Right atrium auricular region (tissue), 2 donors: Measurements from ENCODE around the gene COQ10A. TPM values are rescaled to one million over a fixed set of nuclear protein-coding genes. Genes with fewer than 3 reads are reported as not detected.
A peak's percentile ranks its signal among the peaks of the same experiment; 100 is the strongest.

Experiments used
- DNase-seq: peaks from one replicate; pipeline ENCODE4 v3.0.0-alpha.2; 2019; ENCODE audit warnings: low spot score
- H3K27ac ChIP-seq, 2 donors: fragments of 200-600 bp; sonication (generic); 1 replicate in 1 of 2; 2 replicates in 1 of 2; pipeline ENCODE4 v1.5.1; 2016 to 2019
- H3K27me3 ChIP-seq, 2 donors: fragments of 200-600 bp; sonication (generic); one replicate each; pipeline versions ENCODE4 v1.5.1 to v1.6.0; 2017 to 2019
- H3K36me3 ChIP-seq: fragments of 200-600 bp; sonication (generic); one replicate; pipeline ENCODE4 v1.5.1; 2016
- H3K4me1 ChIP-seq, 2 donors: fragments of 200-600 bp; sonication (generic); one replicate each; pipeline versions ENCODE4 v1.5.1 to v1.6.0; 2017 to 2019
- H3K4me3 ChIP-seq, 2 donors: fragments of 200-600 bp; sonication (generic); 1 replicate in 1 of 2; 2 replicates in 1 of 2; pipeline ENCODE4 v1.5.1; 2017 to 2019; ENCODE audit warnings: mild to moderate bottlenecking in 1 of 2, moderate library complexity in 1 of 2
- H3K9me3 ChIP-seq, 2 donors: fragments of 200-600 bp; sonication (generic); one replicate each; pipeline ENCODE4 v1.5.1; 2019
- CTCF ChIP-seq, 2 donors: fragments of 200-600 bp; sonication (generic); IDR thresholded peaks; one replicate each; pipeline ENCODE4 v1.5.1; 2019; ENCODE audit warnings: antibody characterized with exemption in 2 of 2
- total RNA-seq, 2 donors: library from RNA; depleted of rRNA; stranded (reverse); fragments of >200 nt; gene quantifications; one replicate each; pipeline ENCODE4 v1.1.0, GENCODE V29; 2016

Gene COQ10A
- total RNA-seq, 2 donors from 2014 or later = 68.5 to 149 TPM

DNA sequence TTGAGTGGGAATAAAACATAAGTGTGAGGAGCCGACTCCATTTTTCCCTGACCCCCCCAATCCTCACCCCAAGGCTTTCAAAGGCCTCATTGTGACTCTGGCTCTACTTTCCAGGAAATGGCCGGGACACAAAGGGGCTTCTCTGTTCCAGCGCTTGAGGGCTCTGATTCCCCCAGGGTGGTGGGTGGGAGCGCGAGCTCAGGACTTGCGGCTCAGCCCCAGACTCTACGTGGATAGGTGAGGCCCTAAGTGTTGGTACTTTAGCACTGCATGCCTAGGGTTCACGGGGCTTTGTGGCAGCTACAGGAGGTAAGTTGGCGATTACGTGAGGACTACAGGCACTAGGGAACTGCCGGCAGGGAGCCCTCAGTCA, 48.5 kb downstream of the COQ10A start:
- Histone ChIP-seq H3K4me1 (peaks cover 0 to 16% of the 10 kb centered on the region in 2 donors), H3K36me3 (peaks cover 30% of the 10 kb centered on the region), H3K27me3 (no peaks in the 10 kb centered on the region), H3K27ac (peak overlapping the region; percentile 95), H3K9me3 (no peaks in the 10 kb centered on the region), H3K4me3 (peak overlapping the region; percentile 83 to 91)
- no peak for DNase-seq
- no peak for TF ChIP-seq CTCF (IDR thresholded peaks at IDR 0.05)

- Histone ChIP-seq H3K4me3 (peak within 1 kb of the TSS; percentile 83 to 91), H3K9me3 (no peaks in the 10 kb centered on the region), H3K27ac (peak within 1 kb of the TSS; percentile 95), H3K36me3 (peaks cover 28% of the 10 kb centered on the region), H3K4me1 (peaks cover 0 to 16% of the 10 kb centered on the region in 2 donors), H3K27me3 (no peaks in the 10 kb centered on the region)
- DNase-seq = peak; percentile 97
- TF ChIP-seq CTCF (IDR thresholded peaks at IDR 0.05) = no peak
Measured at GRCh38 chr12:56315622-56316473, 49.1 kb downstream of the COQ10A start, which contains the start of gene CNPY2. Gene CNPY2 (minus strand): TSS chr12:56315988. CDS start chr12:56315217, 771 bp downstream.

DNA sequence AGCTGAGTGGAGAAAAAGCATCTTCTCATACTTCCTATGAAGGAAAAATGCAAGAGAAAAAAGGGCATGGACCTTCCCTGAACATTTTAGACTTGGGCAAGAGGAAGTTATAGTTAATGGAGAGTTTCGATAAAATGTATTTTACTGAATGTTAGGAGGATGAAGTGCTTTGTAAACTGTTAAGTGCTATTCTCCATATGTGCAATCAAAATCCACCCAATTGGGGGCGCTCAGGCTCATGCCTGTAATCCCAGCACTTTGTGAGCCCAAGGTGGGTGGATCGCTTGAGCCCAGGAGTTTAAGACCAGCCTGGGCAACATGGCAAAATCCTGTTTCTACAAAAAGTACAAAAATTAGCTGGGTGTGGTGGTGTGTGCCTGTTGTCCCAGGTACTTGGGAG, 50.9 kb downstream of the COQ10A start:
- Histone ChIP-seq H3K4me3 (no peak overlapping the region), H3K9me3 (no peaks in the 10 kb centered on the region), H3K27me3 (no peaks in the 10 kb centered on the region), H3K4me1 (peaks cover 0 to 16% of the 10 kb centered on the region in 2 donors), H3K27ac (no peak overlapping the region), H3K36me3 (peaks cover 36% of the 10 kb centered on the region)
- no peak for TF ChIP-seq CTCF (IDR thresholded peaks at IDR 0.05)
- DNase-seq = no peak

Other genes with a start within 250 kb of the COQ10A start
- gene IKZF4, start 245.9 kb upstream of the COQ10A start, total RNA-seq = 1 to 10 TPM; 2.6 to 3.9 TPM
- 1,000 to 10,000 TPM in 1 of 2 donors, 100 to 1,000 TPM in 1; 134 to 1,492 TPM for gene RPS26, start 225.0 kb upstream of the COQ10A start, total RNA-seq
- 1 to 10 TPM; 3.2 to 7.2 TPM for gene ERBB3, start 186.8 kb upstream of the COQ10A start, total RNA-seq
- 100 to 1,000 TPM in 1 of 2 donors, 10 to 100 TPM in 1; 91.4 to 116 TPM for gene PA2G4, start 162.4 kb upstream of the COQ10A start, total RNA-seq
- gene RPL41, start 150.3 kb upstream of the COQ10A start, total RNA-seq = 1,000 to 10,000 TPM in 1 of 2 donors, 100 to 1,000 TPM in 1; 606 to 2,188 TPM
- 1 to 10 TPM; 2.1 to 2.9 TPM for gene ZC3H10, start 148.7 kb upstream of the COQ10A start, total RNA-seq
- gene ESYT1, start 138.7 kb upstream of the COQ10A start, total RNA-seq = 10 to 100 TPM; 25.4 to 74.0 TPM
- gene MYL6B, start 114.4 kb upstream of the COQ10A start, total RNA-seq = 10 to 100 TPM; 36.1 to 55.1 TPM
- gene MYL6, start 108.6 kb upstream of the COQ10A start, total RNA-seq = 1,000 to 10,000 TPM in 1 of 2 donors, 100 to 1,000 TPM in 1; 567 to 1,179 TPM
- gene SMARCC2, start 77.5 kb upstream of the COQ10A start, total RNA-seq = 10 to 100 TPM; 45.0 to 70.2 TPM
- gene RNF41, start 45.0 kb upstream of the COQ10A start, total RNA-seq = 10 to 100 TPM; 45.1 to 88.4 TPM
- 10 to 100 TPM; 19.7 to 23.6 TPM for gene NABP2, start 42.6 kb upstream of the COQ10A start, total RNA-seq
- gene SLC39A5, start 36.9 kb upstream of the COQ10A start, total RNA-seq = not detected
- gene ANKRD52, start 8.6 kb upstream of the COQ10A start, total RNA-seq = 10 to 100 TPM; 12.4 to 22.1 TPM
- 100 to 1,000 TPM; 236 to 513 TPM for gene CS, start 33.4 kb downstream of the COQ10A start, total RNA-seq
- 10 to 100 TPM; 37.0 to 55.2 TPM for gene CNPY2, start 49.0 kb downstream of the COQ10A start, total RNA-seq
- 10 to 100 TPM; 14.5 to 18.4 TPM for gene PAN2, start 67.1 kb downstream of the COQ10A start, total RNA-seq
- gene IL23A, start 71.9 kb downstream of the COQ10A start, total RNA-seq = not detected
- gene STAT2, start 93.2 kb downstream of the COQ10A start, total RNA-seq = 10 to 100 TPM; 28.3 to 41.0 TPM
- gene APOF, start 95.9 kb downstream of the COQ10A start, total RNA-seq = not detected
- gene TIMELESS, start 182.5 kb downstream of the COQ10A start, total RNA-seq = 1 to 10 TPM; 2.1 to 3.0 TPM
- not detected for gene MIP, start 187.7 kb downstream of the COQ10A start, total RNA-seq
- gene SPRYD4, start 201.6 kb downstream of the COQ10A start, total RNA-seq = 1 to 10 TPM; 1.7 to 2.7 TPM
- gene GLS2, start 221.2 kb downstream of the COQ10A start, total RNA-seq = 1 to 10 TPM in 1 of 2 donors, under 1 TPM in 1; 0.96 to 1.7 TPM